ENCODE data around the gene SLC35A3.

Gene SLC35A3

DNA sequence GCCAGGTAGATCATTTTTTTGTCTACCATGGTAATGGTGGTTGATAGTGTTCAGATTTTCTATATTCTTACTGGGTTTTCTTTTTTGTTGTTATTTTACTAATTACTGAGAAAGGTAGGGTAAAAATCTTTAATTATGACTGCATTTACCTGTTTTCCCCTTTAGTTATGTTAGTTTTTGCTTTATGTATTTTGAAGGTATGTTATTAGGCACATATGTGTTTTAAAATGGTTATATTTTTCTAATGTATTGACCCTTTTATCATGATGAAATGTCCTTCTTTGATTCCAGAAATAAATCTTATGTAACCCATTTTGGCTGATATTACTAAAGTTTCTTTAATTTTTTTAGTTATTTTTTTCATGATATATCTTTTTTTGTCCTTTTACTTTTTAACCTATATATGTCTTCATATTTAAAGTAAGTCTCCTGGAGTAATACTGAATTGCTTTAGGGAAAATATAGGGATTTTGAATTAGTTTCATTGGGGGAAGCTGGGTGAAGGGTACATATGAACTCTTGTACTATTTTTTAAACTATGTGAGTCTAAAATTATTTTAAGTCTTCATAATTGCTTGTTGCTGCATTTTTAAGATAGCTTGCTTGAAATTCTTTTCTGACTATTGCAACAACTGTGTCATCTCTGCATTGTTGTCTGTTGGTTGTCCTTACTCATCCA is 22.4 kb downstream of the SLC35A3 start:
- TF ChIP-seq, protein P1, sequence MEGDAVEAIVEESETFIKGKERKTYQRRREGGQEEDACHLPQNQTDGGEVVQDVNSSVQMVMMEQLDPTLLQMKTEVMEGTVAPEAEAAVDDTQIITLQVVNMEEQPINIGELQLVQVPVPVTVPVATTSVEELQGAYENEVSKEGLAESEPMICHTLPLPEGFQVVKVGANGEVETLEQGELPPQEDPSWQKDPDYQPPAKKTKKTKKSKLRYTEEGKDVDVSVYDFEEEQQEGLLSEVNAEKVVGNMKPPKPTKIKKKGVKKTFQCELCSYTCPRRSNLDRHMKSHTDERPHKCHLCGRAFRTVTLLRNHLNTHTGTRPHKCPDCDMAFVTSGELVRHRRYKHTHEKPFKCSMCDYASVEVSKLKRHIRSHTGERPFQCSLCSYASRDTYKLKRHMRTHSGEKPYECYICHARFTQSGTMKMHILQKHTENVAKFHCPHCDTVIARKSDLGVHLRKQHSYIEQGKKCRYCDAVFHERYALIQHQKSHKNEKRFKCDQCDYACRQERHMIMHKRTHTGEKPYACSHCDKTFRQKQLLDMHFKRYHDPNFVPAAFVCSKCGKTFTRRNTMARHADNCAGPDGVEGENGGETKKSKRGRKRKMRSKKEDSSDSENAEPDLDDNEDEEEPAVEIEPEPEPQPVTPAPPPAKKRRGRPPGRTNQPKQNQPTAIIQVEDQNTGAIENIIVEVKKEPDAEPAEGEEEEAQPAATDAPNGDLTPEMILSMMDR (IDR thresholded peaks at IDR 0.05; ENCODE audit: unreplicated experiment in 3 of 3), result no peak
- Mint-ChIP-seq H3K36me3 (ENCODE audit: low read depth) (peaks cover 58% of the 10 kb centered on the region), H3K27ac (no peak overlapping the region), H3K27me3 (ENCODE audit: low read depth) (no peaks in the 10 kb centered on the region), H3K4me1 (no peaks in the 10 kb centered on the region), H3K9me3 (peaks cover 29% of the 10 kb centered on the region), H3K4me3 (no peak overlapping the region)

DNA sequence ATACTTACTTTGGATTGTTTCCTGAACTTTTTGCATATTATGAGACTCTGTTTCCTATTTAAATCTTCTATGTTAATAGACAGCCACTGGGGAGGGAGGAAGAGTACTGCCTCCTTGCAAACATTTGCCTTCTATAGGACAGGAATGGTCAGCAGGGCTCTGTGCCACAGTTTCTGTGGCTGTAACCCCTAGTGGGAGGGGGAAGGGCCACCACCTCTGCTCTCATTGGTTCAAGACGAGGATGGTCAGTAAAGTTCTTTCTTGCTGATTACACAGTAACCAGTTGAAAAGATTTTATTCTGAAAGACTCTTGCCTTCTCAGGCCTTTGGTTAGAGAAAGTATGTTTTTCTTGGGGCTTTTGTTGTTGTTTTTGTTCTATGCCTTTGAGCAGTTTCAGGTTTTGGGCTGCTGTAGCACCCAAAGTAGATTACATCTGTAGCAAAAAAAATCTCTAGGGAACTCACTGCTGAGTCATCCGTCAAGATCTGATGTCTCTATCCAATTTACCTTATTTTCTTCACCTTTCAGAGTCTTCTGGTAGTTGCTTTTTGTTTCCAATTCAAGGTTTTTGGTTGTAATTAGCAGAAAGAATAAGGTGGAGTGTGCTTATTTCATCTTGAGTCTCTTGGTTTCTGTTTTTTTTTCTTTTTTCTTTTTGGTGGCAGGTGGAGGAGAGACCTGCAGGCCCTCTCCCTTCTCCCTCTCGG is 23.1 kb downstream of the SLC35A3 start:
- peaks cover 58% of the 10 kb centered on the region for H3K36me3 Mint-ChIP-seq (ENCODE audit: low read depth)
- no peak overlapping the region for H3K4me3 Mint-ChIP-seq
- H3K4me1 Mint-ChIP-seq, result no peaks in the 10 kb centered on the region
- TF ChIP-seq, protein P1 (IDR thresholded peaks at IDR 0.05; ENCODE audit: unreplicated experiment in 3 of 3), result no peak
- peaks cover 29% of the 10 kb centered on the region for H3K9me3 Mint-ChIP-seq
- H3K27ac Mint-ChIP-seq, result no peak overlapping the region
- H3K27me3 Mint-ChIP-seq (ENCODE audit: low read depth), result no peaks in the 10 kb centered on the region

DNA sequence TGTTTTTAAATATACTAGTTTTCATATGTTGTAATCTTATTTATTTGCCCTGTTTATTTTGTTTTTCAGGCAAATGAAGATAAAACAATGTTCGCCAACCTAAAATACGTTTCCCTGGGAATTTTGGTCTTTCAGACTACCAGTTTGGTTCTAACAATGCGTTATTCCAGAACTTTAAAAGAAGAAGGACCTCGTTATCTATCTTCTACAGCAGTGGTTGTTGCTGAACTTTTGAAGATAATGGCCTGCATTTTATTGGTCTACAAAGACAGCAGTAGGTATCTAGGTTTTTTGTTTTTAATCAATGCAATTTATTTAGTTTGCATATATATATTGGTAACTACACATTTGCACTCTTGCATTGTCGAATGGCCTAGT is 23.7 kb downstream of the SLC35A3 start:
- H3K4me1 Mint-ChIP-seq, result no peaks in the 10 kb centered on the region
- no peak overlapping the region for H3K4me3 Mint-ChIP-seq
- H3K9me3 Mint-ChIP-seq, result peaks cover 29% of the 10 kb centered on the region
- no peak overlapping the region for H3K27ac Mint-ChIP-seq
- H3K27me3 Mint-ChIP-seq (ENCODE audit: low read depth), result no peaks in the 10 kb centered on the region
- H3K36me3 Mint-ChIP-seq (ENCODE audit: low read depth), result peaks cover 58% of the 10 kb centered on the region
- TF ChIP-seq, protein P1 (IDR thresholded peaks at IDR 0.05; ENCODE audit: unreplicated experiment in 3 of 3), result no peak

DNA sequence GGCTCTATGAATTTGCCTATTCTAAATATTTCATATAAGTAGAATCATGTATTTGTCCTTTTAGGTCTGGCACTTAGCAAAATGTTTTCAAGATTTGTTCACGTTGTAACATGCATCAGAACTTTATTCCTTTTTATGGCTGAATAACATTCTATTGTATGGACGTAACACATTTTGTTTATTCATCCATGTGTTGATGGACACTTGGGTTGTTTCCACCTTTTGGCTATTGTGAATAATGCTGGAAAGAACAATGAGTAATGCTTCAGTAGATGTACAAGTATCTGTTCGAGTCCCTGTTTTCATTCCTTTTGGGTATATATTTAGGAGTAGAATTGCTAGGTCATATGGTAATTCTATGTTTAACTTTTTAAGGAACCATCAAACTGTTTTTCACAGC is 24.7 kb downstream of the SLC35A3 start:
- Mint-ChIP-seq H3K4me1 (no peaks in the 10 kb centered on the region), H3K36me3 (ENCODE audit: low read depth) (peaks cover 60% of the 10 kb centered on the region), H3K27ac (no peak overlapping the region), H3K9me3 (peaks cover 29% of the 10 kb centered on the region), H3K27me3 (ENCODE audit: low read depth) (no peaks in the 10 kb centered on the region), H3K4me3 (no peak overlapping the region)
- TF ChIP-seq, protein P1 (IDR thresholded peaks at IDR 0.05; ENCODE audit: unreplicated experiment in 3 of 3), result no peak

DNA sequence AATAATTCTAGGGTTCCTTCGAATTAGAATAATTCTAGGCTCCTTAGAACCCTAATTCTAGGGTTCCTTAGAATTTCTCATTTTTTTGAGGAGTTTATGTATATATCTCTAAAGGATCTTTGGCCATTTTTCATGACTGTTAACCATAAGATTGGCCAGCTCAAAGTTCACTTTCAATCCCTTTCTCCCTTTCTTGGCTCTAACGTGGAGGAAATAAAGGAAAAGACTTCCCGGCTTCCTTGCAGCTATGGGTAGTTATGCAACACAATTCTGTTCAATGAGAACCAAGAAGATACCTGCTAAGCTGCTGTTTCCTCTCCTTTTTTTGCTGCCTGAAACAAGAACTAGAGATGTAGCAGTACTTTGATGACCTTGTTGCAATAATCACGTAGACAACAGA is 27.2 kb downstream of the SLC35A3 start:
- Mint-ChIP-seq H3K4me3 (no peak overlapping the region), H3K36me3 (ENCODE audit: low read depth) (peaks cover 60% of the 10 kb centered on the region), H3K27ac (no peak overlapping the region), H3K27me3 (ENCODE audit: low read depth) (no peaks in the 10 kb centered on the region), H3K4me1 (no peaks in the 10 kb centered on the region), H3K9me3 (peaks cover 21% of the 10 kb centered on the region)
- TF ChIP-seq, protein P1 (IDR thresholded peaks at IDR 0.05; ENCODE audit: unreplicated experiment in 3 of 3), result no peak

DNA sequence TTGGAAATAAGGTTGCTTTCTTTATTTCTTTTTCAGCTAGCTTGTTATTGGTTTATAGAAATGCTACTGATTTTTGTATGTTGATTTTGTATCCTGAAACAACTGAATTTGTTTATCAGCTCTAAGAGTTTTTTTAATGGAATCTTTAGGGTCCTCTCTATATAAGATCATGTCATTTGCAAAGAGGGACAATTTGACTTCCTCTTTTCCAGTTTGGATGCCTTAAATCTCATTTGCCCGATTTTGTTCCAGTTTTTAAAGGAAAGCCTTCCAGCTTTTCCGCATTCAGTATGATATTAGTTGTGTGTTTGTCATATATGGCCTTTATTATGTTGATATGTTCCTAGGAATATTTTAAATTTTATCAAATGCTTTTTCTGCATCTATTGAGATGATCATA is 31.7 kb downstream of the SLC35A3 start:
- Mint-ChIP-seq H3K9me3 (peaks cover 22% of the 10 kb centered on the region), H3K27ac (no peak overlapping the region), H3K36me3 (ENCODE audit: low read depth) (peaks cover 46% of the 10 kb centered on the region), H3K4me3 (no peak overlapping the region), H3K4me1 (no peaks in the 10 kb centered on the region), H3K27me3 (ENCODE audit: low read depth) (no peaks in the 10 kb centered on the region)
- TF ChIP-seq, protein P1 (IDR thresholded peaks at IDR 0.05; ENCODE audit: unreplicated experiment in 3 of 3), result no peak
